ENCODE data around the gene CLDN22.

DNA sequence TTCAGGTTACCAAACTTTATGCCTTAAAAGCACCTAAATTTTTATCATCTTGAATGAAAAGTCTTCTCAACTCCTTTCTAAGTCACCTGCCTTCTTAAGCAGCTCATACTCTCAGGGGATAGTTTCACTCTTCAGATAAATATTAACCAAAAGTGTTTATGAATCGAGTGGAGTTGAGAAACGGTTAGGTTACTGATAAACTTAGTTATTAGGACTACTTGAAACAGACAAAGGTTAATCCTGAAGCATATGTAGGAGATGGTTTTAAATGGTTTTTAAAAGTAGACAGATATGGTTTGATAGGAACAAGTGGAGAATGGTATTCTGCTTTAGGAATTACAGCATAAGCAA, 32.8 kb downstream of the CLDN22 start:
- TF ChIP-seq POLR2A (IDR thresholded peaks at IDR 0.05), result no peak
- TF ChIP-seq, protein P1, sequence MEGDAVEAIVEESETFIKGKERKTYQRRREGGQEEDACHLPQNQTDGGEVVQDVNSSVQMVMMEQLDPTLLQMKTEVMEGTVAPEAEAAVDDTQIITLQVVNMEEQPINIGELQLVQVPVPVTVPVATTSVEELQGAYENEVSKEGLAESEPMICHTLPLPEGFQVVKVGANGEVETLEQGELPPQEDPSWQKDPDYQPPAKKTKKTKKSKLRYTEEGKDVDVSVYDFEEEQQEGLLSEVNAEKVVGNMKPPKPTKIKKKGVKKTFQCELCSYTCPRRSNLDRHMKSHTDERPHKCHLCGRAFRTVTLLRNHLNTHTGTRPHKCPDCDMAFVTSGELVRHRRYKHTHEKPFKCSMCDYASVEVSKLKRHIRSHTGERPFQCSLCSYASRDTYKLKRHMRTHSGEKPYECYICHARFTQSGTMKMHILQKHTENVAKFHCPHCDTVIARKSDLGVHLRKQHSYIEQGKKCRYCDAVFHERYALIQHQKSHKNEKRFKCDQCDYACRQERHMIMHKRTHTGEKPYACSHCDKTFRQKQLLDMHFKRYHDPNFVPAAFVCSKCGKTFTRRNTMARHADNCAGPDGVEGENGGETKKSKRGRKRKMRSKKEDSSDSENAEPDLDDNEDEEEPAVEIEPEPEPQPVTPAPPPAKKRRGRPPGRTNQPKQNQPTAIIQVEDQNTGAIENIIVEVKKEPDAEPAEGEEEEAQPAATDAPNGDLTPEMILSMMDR (IDR thresholded peaks at IDR 0.05), result no peak
